AG04449 (cell line): ENCODE measurements around the gene USHBP1.

Experiments used
- CTCF ChIA-PET: fragments of 350-600 bp; formaldehyde crosslinking; extraction: SDS; loops from one replicate; lab custom pipeline; 2021; ENCODE audit warnings: antibody characterized with exemption; lab: Yijun Ruan, JAX
- POLR2A ChIA-PET: fragments of 400-600, 350-600 bp; formaldehyde crosslinking; extraction: SDS; loops from one replicate; lab custom pipeline; 2020; ENCODE audit warnings: antibody characterized with exemption, inconsistent platforms; lab: Yijun Ruan, JAX
- DNase-seq: peaks from one replicate; pipeline ENCODE4 v3.0.0-alpha.2; 2010; ENCODE audit warnings: low read depth, low spot score
- H3K4me3 ChIP-seq: 2 replicates; pipeline ENCODE4 v1.5.1; 2011; ENCODE audit warnings: low read depth, mild to moderate bottlenecking, control low read depth, low read length
- TF ChIP-seq, protein P1 (sequence below): IDR thresholded peaks from one replicate; pipeline ENCODE4 v1.5.1; 2011; ENCODE audit warnings: mild to moderate bottlenecking, moderate library complexity, low read length, control low read depth, inconsistent platforms; ENCODE audit not compliant: insufficient read depth; ENCODE audit errors: missing control alignments

The USHBP1 gene

DNA sequence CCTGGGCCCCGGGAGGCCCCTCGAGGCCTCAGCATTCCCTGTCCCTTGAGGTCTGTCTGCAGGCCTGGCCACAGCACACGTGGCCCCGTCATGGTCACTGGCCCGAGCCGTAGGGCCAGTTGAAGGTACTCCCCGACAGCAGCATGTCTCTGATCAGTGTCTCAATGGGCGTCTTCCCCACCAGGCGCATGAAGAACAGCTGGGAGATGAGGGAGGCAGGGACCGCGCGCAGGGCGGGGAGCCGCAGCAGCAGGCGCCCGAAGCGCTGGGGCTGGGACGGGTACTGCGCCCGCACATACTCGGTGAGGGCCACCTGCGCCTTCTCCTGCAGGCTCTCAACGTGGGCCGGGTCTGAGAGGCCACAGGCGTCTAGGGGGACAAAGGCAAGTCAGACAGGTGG lies 32.3 kb downstream of the USHBP1 start:
- CTCF ChIA-PET = interaction anchor here (0.7 kb wide), 1 partner anchor 28 kb away, joined by 3 read pairs; no protein-coding TSS in a partner anchor
- H3K4me3 ChIP-seq = no peak overlapping the region
- DNase-seq = no peak
- TF ChIP-seq, protein P1, sequence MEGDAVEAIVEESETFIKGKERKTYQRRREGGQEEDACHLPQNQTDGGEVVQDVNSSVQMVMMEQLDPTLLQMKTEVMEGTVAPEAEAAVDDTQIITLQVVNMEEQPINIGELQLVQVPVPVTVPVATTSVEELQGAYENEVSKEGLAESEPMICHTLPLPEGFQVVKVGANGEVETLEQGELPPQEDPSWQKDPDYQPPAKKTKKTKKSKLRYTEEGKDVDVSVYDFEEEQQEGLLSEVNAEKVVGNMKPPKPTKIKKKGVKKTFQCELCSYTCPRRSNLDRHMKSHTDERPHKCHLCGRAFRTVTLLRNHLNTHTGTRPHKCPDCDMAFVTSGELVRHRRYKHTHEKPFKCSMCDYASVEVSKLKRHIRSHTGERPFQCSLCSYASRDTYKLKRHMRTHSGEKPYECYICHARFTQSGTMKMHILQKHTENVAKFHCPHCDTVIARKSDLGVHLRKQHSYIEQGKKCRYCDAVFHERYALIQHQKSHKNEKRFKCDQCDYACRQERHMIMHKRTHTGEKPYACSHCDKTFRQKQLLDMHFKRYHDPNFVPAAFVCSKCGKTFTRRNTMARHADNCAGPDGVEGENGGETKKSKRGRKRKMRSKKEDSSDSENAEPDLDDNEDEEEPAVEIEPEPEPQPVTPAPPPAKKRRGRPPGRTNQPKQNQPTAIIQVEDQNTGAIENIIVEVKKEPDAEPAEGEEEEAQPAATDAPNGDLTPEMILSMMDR = no peak
- POLR2A ChIA-PET = no interaction called here

DNA sequence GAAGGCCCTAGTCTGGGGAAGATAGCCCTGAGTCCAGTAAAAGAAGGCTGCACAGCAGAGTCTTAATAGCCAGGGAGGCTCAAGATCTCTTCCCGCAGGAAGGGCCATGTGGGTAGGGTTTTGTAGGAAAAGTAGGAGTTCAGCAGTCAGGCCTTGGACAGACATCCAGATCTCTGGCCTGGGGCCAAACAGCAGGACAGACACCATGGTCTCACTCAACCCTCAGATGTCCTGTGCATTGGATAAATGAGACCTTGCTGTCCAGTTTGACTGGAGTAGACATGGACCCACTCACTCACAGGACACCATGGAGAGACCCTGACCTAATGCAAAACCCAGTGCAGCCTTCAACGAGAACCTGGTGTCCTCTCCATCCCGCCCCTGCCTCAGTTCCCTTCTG lies 34.7 kb downstream of the USHBP1 start:
- DNase-seq = no peak
- no peak overlapping the region for H3K4me3 ChIP-seq
- ChIA-PET CTCF (interaction anchor here (1.2 kb wide), 1 partner anchor 30 kb away, joined by 3 read pairs; no protein-coding TSS in a partner anchor), POLR2A (interaction anchor here (1.0 kb wide), 1 partner anchor 15 kb away, joined by 3 read pairs; the partner anchor contains the start of gene USE1)
- TF ChIP-seq, protein P1 = no peak

DNA sequence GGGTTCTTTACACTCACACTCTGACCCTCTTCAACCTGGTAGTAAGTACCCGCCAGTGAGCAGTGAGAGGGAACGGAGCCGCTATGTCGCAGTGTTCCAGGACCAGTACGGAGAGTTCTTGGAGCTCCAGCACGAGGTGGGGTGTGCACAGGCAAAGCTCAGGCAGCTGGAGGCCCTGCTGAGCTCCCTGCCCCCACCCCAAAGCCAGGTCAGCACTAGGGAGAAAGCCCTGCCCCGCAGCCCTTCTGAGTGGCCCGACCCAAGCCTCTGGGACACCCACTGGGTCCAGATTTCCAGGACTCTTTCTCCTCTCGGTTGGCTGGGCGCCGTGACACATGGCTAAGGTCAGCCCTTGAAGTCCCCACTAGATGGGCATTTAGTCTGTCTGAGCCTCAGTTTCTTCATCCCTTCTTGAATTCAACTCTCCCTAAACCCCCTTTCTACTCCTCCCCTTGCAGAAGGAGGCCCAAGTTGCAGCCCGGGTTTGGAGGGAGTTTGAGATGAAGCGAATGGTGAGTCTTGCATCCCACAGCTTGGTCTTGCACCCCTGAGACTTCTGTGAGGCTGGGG lies 36.7 kb downstream of the USHBP1 start:
- CTCF ChIA-PET = interaction anchor here (1.1 to 2.1 kb wide), 3 partner anchors 9 to 56 kb away, joined by 3 to 4 read pairs (median 4); no protein-coding TSS in a partner anchor
- DNase-seq = no peak
- no peak overlapping the region; the same call in 1 of the 2 replicates for H3K4me3 ChIP-seq
- POLR2A ChIA-PET = interaction anchor here (0.6 kb wide), 1 partner anchor 77 kb away, joined by 3 read pairs; no protein-coding TSS in a partner anchor
- TF ChIP-seq, protein P1 = no peak

DNA sequence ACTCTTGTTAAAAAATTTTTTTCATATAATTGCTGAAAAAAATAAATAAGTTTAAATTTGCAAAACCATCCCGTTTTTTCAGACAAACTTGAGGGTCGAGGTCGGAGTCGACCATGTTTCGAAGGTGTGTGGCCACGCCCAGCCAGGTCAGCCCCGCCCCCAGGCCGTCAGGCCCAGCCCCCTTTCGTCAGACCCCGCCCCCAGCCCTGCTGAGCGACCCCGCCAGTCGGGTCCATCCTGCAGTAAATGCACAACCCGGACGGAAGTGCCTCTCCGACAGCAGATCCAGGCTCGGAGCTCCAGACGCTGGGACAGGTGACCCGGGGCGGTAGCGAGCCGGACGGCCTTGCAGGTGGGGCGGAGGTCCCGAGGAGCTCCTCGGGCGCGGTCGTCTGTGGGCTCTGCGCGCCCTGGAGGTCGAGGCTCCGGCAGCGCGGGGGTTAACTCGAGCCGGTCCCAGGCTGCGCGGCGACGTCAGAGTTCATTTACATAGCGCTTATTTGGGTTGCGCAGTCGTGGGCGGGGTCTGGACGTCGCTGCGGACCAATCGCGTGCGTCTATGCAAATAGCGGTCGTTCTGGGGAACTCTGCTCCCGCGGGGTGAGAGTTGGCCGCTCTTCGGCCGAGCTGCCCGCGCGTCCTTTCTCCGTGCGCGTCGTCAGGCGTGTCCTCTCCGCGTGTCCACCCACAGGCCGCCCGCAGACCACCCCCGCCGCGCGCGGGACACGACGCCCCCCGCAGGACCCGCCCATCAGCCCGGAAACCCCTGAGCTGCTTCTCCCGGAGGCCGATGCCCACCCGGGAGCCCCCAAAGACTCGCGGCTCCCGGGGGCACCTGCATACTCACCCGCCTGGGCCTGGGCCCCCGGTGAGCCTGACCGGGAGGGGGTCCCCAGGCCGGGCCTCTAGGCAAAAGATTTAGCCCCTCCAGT lies 38.3 kb downstream of the USHBP1 start, which contains the start of gene OCEL1:
OCEL1 (plus strand) TSS at position 225 of the 932 bp plus-strand sequence; CDS start at position 247, 22 bp downstream.
- CTCF ChIA-PET = interaction anchor here (0.9 to 2.7 kb wide), 8 partner anchors 8 to 57 kb away, joined by 3 to 25 read pairs (median 4); partner anchors contain the start of genes ANKLE1 and USE1
- H3K4me3 ChIP-seq = peak within 1 kb of the TSS; percentile 91
- DNase-seq = peak; percentile 74
- POLR2A ChIA-PET = interaction anchor here (1.0 to 2.3 kb wide), 5 partner anchors 8 to 17 kb away, joined by 4 to 17 read pairs (median 11); partner anchors contain the start of gene USE1
- TF ChIP-seq, protein P1 = no peak

DNA sequence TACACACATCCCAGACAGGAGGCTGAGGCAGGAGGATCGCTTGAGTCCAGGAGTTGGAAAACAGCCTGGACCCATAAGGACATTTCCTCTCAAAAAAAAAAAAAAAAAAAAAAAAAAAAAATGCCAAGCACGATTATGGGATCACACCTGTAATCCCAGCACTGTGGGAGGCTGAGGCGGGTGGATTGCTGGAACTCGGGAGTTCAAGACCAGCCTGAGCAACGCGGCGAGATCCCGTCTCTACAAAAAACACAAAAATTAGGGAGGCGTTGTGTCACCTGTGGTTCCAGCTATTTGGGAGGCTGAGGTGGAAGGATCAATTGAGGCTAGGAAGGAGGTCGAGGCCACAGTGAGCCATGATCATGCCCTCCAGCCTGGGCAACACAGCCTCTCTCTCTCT lies 39.5 kb downstream of the USHBP1 start:
- TF ChIP-seq, protein P1 = no peak
- no peak overlapping the region for H3K4me3 ChIP-seq
- ChIA-PET POLR2A (interaction anchor here (2.3 kb wide), 1 partner anchor 10 kb away, joined by 17 read pairs; the partner anchor contains the start of gene USE1), CTCF (interaction anchor here (0.9 to 2.7 kb wide), 3 partner anchors 10 to 58 kb away, joined by 3 to 25 read pairs (median 7); partner anchors contain the start of gene USE1)
- DNase-seq = no peak
